ENCODE measurements around the gene HARBI1.

The HARBI1 gene

DNA sequence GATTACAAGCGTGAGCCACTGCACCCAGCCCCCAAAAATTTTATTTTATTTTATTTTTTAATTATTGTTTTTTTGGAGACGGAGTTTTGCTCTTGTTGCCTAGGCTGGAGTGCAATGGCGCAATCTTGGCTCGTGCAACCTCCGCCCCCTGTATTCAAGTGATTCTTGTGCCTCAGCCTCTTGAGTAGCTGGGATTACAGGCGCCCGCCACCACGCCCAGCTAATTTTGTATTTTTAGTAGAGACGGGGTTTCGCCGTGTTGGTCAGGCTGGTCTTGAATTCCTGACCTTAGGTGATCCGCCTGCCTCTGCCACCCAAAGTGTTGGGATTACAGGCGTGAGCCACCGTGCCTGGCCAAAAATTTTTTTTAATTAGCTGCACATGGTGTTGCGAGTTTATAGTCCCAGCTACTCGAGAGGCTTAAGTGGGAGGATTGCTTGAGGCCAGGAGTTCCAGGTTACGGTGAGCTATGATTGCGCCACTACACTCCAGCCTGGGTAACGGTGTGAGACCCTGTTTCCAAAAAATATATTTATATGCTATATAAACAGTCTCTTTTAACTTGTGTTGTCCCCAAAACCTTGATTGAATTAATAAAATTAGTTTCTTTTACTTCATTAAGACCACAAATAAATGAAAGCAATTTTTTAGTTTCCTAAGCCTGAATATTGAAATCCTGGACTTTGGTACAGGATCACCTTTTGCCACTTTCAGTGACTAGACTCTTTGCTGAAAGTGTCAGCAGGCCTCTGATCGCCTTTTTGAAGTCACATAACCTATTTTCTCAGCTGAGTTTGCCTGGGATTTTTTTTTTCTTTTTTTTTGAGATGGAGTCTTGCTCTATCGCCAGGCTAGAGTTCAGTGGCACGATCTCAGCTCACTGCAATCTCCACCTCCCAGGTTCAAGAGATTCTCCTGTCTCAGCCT lies 16.5 kb upstream of the HARBI1 start:
- no peak for DNase-seq

DNA sequence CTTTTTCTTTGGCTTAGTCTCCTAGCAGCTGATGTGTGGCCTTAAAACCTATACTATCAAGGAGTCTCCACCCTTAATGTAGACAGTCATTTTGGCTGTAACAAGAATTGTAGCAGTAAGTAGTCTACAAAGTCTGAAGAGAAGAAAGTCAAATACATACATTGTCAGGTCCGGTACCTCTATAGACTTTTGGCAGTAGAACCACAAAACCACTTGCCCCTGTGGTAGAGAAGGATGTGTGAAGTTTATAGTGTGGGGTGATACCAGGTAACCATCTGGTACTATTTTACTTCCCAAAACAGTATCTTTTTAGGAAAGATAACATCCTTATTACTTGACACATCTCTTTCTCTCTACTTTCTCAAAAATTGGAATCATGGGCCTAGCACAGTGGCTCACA lies 15.5 kb upstream of the HARBI1 start:
- DNase-seq, result no peak

GRCh38 chr11:46631676-46632075 lies 14.6 kb upstream of the HARBI1 start:
- no peak for DNase-seq

DNA sequence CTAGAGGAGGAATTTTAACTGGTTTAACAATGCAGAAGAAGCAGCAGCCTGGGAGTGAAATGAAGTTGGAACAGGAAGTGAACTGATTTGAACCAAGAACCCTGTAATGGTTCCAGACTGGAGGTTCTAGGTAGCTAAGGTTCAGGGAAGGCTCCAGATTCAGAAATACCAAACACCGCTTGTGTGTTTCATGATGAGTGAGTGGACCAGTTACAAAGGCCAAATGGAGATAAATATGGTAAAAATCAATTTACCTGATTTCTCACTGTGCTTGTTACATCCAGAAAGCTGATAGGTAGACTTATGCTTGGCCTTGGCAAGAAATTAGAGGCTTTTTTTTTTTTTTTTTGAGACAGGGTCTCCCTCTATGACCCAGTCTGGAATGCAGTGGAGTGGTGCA lies 13.2 kb upstream of the HARBI1 start:
- DNase-seq, result no peak

DNA sequence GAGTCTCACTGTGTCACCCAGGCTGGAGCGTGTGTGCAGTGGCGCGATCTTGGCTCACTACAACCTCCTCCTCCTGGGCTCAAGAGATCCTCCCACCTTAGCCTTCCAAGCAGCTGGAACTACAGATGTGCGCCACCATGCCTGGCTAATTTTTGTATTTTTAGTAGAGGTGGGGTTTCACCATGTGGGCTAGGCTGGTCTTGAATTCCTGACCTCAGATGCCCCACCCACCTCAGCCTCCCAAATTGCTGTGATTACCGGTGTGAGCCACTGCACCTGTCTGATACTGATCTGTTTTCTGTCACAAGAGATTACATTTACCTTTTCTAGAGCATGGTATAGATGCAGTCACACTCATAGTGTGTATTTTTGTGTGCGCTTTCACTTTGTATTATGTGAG lies 11.9 kb upstream of the HARBI1 start:
- no peak for DNase-seq

- no peak for DNase-seq
These were observed 8.4 kb upstream of the HARBI1 start for GRCh38 chr11:46625406-46625805.

DNA sequence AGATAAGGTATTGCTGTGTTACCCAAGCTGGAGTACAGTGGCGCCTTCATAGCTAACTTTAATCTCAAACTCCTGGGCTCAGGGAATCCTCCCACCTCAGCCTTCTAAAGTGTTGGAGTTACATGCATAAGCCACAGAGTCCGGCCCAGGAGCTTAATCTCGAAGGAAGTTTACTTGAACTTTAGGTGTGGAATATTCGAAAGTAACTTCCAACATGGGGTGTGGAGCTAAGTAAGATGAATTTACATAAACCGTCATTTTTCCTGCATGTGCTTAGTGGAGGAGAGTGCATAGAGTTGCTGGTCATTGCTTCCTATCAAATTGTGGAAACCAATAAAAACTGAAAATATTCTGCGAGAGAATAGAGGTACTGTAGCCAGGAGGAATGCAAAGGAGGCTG lies 1.8 kb upstream of the HARBI1 start:
- DNase-seq, result no peak

DNA sequence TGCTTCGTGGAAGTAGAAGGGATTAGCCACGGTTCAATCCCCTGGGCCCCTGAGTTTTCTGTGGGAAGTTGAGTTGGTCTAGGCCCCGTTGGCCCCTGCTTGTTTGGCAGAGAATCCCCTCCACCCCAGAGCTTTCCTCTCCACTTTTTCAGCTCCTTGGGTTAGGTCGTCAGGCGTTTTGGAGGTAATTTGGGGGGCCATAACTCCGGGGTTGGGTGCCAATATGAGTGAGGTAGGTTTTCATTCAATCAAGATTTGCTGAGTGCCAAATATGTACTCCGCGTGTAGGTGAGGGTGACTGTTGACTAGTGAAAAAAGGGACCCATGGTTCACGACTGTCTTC lies 916 bp upstream of the HARBI1 start:
- no peak for DNase-seq

- peak; percentile 57 for DNase-seq
These were observed 385 bp downstream of the HARBI1 start for GRCh38 chr11:46616551-46617133.

DNA sequence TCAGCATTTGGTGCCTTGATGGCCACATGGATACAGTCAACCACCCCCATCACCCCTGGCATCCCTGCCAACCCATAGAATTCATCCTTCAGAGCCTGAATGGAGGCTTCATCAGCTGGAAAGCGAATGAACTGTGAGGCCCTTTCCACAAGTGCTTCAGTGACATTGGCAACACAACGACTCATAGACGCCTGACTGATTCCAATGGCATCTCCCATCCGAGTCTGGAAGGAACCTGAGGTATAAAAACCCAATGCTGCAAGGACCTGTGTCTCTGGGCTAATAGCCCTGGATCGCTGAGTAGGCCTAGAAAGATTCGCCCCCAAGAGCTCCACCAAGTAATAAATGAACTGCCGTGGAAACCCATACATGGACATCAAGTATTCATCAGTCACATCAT lies 1.3 kb downstream of the HARBI1 start:
- DNase-seq, result no peak

DNA sequence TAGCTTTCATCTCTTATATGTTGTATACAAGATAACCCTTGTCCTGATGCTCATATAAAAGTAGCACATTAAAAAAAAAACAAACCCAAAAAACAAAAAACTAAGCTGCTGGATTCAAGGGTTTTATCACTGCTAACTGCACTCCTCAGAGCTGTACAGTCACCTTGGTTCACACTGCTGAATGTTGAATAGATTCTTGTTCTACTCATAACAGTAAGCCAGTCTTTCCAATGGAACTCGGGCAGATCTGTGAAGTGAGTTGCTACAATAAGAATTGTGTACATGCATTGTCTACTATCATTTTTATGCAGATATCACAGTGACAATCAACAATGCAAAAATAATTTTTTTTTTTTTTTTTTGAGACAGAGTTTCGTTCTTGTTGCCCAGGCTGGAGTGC lies 4.7 kb downstream of the HARBI1 start:
- DNase-seq, result no peak

DNA sequence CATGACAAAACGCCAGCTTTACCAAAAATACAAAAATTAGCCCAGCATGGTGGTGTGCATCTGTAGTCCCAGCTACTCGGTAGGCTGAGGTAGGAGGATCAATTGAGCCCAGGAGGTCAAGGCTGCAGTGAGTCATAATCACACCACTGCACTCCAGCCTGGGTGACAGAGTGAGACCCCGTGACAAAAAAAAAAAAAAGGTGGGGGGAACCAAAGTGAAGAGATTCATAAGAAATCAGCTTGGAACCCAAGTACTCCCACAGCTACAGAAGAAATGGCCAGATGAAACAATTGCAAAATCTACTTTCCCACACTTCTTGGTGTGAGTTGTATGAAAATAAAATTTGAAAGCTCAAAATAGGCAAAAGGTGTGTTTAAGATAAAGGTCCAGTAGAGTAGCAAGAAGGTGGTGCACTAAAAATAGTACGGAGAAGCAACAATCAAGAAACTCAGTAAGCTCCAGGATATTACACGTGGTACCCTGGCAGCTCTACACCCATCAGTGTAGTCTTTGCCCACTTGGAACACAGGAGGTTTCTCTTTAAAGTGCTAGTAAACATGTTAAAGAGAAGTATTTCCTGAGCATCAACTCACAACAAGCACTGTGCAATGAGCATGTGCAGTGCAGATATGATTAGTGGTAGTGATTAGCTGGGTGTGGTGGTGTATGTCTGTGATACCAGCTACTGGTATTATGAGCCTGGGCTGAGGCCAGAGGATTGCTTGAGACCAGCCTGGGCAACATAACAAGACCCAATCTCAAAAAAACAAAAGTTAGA lies 5.3 kb downstream of the HARBI1 start:
- no peak for DNase-seq

DNA sequence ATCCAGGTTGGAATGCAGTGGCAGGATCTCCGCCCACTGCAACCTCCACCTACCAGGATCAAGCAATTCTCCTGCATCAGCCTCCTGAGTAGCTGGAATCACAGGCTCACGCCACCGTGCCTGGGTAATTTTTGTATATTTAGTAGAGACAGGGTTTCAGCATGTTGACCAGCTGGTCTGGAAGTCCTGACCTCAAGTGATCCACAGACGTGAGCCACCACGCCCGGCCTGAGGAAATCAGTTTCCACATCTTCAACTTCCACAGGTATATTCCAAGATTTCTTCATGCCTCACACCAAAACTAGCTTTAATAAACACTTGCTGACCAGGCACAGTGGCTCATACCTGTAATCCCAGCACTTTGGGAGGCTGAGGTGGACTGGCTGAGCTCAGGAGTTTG lies 7.6 kb downstream of the HARBI1 start:
- DNase-seq, result no peak

DNA sequence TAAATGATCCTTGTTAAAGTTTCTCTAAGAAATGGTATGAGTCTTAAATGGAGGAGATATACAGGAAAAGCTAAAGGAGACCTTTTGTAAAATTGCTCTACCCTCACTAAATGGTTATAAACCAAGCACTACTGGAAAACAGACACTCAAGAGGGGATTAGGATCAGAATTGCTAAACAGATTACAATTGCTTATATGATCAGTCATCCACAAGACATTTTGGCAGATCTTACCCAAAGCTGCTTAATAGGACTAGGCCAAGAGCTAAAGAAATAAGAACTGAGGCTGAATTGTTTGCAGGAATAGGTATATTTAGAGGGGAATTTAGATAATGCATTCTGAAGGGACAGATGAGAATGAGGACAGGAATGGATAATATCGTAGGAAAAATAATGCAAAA lies 9.5 kb downstream of the HARBI1 start:
- no peak for DNase-seq

GRCh38 chr11:46604796-46605195 lies 12.2 kb downstream of the HARBI1 start:
- DNase-seq, result no peak

DNA sequence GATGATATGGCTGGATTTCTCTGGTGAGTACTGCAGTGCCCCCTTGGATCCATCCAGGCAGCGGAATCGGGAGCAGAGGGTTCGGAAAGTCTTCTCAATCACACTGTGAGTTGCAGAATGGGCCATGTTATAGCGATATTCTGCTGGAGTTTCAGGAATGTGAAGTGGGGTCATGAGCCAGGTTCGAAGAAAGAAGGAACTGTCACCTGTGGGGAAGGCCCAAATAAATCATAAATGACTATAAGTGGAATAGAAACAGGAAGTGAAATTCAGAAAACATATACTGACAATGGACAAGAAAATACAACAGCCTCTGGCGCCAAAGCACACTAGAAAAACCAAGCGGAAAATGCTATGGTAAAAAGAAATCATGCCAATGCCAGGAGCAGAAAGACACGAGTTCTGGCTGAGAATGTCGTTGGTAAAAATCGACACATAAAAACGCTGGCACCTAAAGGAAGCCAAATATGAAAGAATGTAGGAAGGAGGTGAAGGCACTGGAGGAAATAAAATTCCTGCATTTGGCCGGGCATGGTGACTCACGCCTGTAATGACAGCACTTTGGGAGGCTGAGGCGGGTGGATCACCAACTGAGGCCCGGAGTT lies 13.2 kb downstream of the HARBI1 start:
- DNase-seq, result no peak

DNA sequence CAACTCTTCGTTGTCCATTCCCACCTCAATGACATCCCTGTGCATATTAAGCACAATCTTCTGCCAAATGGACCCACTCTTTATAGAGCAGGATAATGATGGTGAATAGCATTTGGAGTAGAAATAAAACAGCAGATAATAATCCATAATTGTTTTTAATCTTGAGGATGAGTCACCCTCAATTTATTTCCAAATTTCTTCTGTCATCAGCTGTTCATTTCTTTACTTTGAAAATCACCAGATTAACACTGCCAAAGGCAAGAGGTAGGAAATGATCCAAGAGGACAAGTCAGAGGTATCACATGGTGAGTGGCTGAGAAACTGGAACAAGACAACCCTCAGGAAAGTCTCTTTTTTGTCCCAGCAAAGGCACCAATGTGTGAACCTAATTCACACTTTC lies 15.9 kb downstream of the HARBI1 start:
- no peak for DNase-seq

DNA sequence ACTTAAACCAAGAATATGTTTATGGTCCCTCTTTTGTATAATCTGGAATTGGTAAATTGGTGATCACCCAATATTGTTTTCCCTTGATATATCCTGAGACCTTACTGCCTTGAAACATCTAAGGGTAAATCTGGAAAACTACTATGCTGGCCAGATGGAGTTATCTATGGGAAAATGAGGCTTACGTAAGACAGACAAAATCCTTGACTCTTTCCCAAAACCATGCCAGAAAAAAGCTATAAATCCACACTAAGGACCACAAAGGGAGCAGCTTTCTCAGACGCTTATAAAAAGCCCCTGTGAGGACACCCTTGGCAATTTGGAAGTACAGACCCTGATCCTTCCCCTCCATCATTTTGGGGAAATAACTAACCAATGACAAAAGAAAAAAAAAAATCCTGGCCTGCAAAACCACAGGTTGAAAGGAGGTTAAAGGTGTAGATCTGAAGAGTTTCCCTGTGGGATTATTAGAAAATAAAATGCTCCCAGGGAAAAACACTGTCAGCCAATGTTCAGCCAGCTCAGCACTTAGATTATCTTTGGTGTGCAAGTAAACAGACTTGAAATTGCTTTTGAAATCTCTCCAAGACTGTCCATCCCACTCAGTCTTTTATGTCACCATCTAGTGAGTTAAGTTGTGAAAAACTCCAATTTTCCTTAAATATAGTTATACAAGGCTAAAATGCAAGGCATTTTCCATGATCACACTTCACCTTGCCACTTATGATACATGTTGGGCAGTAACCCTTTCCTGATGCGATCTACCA lies 16.6 kb downstream of the HARBI1 start:
- no peak for DNase-seq

DNA sequence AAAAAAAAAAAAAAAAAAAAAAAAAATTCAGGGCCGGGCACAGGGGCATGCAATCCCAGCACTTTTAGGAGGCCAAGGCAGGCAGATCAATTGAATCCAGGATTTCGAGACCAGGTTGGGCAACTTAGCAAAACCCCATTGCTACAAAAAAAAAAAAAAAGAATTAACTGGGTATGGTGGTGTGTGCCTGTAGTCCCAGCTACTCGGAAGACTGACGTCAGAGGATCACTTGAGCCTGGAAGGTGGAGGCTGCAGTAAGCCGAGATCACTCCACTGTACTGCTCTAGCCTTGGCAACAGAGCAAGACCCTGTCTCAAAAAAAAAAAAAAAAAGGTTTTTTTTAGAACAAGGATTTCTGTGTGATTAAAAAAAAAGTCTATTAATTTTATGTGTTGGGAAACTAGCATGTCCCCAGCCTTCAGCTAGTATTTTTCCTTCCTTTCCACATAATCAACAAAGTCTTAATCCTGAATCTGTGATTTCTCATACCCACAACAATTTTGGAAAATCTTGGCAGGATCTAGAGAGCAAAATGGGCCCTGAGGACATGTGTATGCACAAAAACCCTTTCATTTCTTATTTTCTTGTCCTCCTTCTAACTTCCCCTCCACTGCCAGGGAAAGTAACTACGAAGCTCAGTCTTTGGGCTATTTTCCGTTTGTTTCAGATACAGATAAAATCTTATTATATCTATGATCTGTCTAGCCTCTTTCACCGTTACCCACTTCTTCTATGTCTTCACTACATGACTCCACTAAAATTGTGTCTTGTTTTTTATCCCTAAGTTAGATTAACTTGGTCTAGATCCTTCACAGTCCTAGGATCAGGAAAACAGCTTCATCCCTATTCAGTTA lies 17.5 kb downstream of the HARBI1 start:
- DNase-seq, result no peak

- DNase-seq, result no peak
These were observed 19.3 kb downstream of the HARBI1 start for GRCh38 chr11:46597609-46598219.

DNA sequence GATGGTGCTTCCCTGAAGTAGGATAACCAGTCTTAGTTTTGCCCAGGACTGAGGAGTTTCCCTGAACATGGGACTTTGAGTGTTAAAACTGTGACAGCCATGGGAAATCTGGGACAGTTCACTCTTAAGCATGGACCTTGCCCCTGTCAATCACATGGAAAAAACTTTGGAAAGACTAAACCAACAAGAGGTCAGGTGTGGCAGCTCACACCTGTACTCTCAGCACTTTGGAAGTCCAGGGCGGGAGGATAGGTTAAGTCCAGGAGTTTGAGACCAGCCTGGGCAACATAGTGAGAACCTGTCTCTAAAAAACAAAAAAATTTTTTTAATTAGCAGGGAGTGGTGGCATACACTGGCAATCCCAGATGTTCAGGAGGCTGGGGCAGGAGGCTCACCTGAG lies 19.9 kb downstream of the HARBI1 start:
- no peak for DNase-seq
